ENCODE measurements around the gene RNF149. TPM values are rescaled to one million over a fixed set of nuclear protein-coding genes. Genes with fewer than 3 reads are reported as not detected.

The RNF149 gene
- total and polyA plus RNA-seq, 2 experiments from 2014 or later: 38.8 to 47.6 TPM

GRCh38 chr2:101305492-101306078, 2.9 kb downstream of the RNF149 start:
- no peak overlapping the region for H2AFZ ChIP-seq
- peaks cover 13% of the 10 kb centered on the region for H3K4me1 ChIP-seq (ENCODE audit: insufficient read depth)
- ATAC-seq (no peak), DNase-seq (ENCODE audit: low spot score) (no peak)
- 0 out of 2 replicates have a peak, but pooled peaks cover 3% of the 10 kb centered on the region for H3K36me3 ChIP-seq (ENCODE audit: insufficient read depth)
- H3K27ac ChIP-seq (ENCODE audit: low read depth): no peak overlapping the region
- peaks cover 77% of the 10 kb centered on the region for H3K79me2 ChIP-seq (replicated peaks; ENCODE audit: insufficient read depth)
- H3K4me1 Mint-ChIP-seq: peaks cover 31% of the 10 kb centered on the region
- peaks cover 11% of the 10 kb centered on the region for H3K27me3 ChIP-seq (ENCODE audit: insufficient read depth)
- H3K27me3 Mint-ChIP-seq (ENCODE audit: insufficient read depth, low read depth, poor library complexity): peaks cover 6% of the 10 kb centered on the region
- no peak overlapping the region; the same call in 1 of the 2 replicates for H3K4me3 ChIP-seq
- H3F3A ChIP-seq (replicated peaks; ENCODE audit: low read depth): peaks cover 4% of the 10 kb centered on the region; the same call in 1 of the 2 replicates
- H3K4me2 ChIP-seq: peak overlapping the region; percentile 98
- no peak overlapping the region for H3K27ac Mint-ChIP-seq
- H3K9me2 ChIP-seq (ENCODE audit: insufficient read depth): no peaks in the 10 kb centered on the region
- H3K4me3 Mint-ChIP-seq: peak overlapping the region; percentile 11; the same call in 1 of the 3 replicates
- TF ChIP-seq, protein P1, sequence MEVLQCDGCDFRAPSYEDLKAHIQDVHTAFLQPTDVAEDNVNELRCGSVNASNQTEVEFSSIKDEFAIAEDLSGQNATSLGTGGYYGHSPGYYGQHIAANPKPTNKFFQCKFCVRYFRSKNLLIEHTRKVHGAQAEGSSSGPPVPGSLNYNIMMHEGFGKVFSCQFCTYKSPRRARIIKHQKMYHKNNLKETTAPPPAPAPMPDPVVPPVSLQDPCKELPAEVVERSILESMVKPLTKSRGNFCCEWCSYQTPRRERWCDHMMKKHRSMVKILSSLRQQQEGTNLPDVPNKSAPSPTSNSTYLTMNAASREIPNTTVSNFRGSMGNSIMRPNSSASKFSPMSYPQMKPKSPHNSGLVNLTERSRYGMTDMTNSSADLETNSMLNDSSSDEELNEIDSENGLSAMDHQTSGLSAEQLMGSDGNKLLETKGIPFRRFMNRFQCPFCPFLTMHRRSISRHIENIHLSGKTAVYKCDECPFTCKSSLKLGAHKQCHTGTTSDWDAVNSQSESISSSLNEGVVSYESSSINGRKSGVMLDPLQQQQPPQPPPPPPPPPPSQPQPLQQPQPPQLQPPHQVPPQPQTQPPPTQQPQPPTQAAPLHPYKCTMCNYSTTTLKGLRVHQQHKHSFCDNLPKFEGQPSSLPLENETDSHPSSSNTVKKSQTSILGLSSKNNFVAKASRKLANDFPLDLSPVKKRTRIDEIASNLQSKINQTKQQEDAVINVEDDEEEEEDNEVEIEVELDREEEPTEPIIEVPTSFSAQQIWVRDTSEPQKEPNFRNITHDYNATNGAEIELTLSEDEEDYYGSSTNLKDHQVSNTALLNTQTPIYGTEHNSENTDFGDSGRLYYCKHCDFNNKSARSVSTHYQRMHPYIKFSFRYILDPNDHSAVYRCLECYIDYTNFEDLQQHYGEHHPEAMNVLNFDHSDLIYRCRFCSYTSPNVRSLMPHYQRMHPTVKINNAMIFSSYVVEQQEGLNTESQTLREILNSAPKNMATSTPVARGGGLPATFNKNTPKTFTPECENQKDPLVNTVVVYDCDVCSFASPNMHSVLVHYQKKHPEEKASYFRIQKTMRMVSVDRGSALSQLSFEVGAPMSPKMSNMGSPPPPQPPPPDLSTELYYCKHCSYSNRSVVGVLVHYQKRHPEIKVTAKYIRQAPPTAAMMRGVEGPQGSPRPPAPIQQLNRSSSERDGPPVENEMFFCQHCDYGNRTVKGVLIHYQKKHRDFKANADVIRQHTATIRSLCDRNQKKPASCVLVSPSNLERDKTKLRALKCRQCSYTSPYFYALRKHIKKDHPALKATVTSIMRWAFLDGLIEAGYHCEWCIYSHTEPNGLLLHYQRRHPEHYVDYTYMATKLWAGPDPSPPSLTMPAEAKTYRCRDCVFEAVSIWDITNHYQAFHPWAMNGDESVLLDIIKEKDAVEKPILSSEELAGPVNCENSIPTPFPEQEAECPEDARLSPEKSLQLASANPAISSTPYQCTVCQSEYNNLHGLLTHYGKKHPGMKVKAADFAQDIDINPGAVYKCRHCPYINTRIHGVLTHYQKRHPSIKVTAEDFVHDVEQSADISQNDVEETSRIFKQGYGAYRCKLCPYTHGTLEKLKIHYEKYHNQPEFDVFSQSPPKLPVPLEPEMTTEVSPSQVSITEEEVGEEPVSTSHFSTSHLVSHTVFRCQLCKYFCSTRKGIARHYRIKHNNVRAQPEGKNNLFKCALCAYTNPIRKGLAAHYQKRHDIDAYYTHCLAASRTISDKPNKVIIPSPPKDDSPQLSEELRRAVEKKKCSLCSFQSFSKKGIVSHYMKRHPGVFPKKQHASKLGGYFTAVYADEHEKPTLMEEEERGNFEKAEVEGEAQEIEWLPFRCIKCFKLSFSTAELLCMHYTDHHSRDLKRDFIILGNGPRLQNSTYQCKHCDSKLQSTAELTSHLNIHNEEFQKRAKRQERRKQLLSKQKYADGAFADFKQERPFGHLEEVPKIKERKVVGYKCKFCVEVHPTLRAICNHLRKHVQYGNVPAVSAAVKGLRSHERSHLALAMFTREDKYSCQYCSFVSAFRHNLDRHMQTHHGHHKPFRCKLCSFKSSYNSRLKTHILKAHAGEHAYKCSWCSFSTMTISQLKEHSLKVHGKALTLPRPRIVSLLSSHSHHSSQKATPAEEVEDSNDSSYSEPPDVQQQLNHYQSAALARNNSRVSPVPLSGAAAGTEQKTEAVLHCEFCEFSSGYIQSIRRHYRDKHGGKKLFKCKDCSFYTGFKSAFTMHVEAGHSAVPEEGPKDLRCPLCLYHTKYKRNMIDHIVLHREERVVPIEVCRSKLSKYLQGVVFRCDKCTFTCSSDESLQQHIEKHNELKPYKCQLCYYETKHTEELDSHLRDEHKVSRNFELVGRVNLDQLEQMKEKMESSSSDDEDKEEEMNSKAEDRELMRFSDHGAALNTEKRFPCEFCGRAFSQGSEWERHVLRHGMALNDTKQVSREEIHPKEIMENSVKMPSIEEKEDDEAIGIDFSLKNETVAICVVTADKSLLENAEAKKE (CRISPR knock-in tag; IDR thresholded peaks at IDR 0.05): no peak
- TF ChIP-seq EZH2phosphoT487 (IDR thresholded peaks at IDR 0.05; ENCODE audit: unreplicated experiment) (no peak), STAT1 (IDR thresholded peaks at IDR 0.05; ENCODE audit: unreplicated experiment) (no peak), ZNF331 (CRISPR knock-in tag; IDR thresholded peaks at IDR 0.05; ENCODE audit: low read depth) (no peak), CTCF (conservative IDR thresholded peaks at IDR 0.05; ENCODE audit: low read depth in 2 of 2) (no peak), EZH2 (IDR thresholded peaks at IDR 0.05; ENCODE audit: low read depth, unreplicated experiment) (no peak), CREB1 (CRISPR knock-in tag; IDR thresholded peaks at IDR 0.05; ENCODE audit: low read depth) (no peak), REST (IDR thresholded peaks at IDR 0.05; ENCODE audit: unreplicated experiment) (no peak), ZNF114 (CRISPR knock-in tag; IDR thresholded peaks at IDR 0.05) (no peak), POLR2AphosphoS5 (IDR thresholded peaks at IDR 0.05; ENCODE audit: low read depth) (no peak), JUNB (IDR thresholded peaks at IDR 0.05; ENCODE audit: unreplicated experiment) (no peak)
- H4K20me1 ChIP-seq (replicated peaks; ENCODE audit: insufficient read depth): peaks cover 53% of the 10 kb centered on the region
- H3K36me3 Mint-ChIP-seq (ENCODE audit: low read depth): peaks cover 7% of the 10 kb centered on the region
- H3K9me3 Mint-ChIP-seq: no peaks in the 10 kb centered on the region
